ENCODE data around the gene SERPINA12.

The SERPINA12 gene

GRCh38 chr14:94544726-94545125 is 35.5 kb upstream of the SERPINA12 start:
- H3K4me3 ChIP-seq (ENCODE audit: low read depth, low read length), result no peak overlapping the region
- DNase-seq (ENCODE audit: low read depth, low spot score), result no peak
- TF ChIP-seq CTCF (IDR thresholded peaks at IDR 0.05; ENCODE audit: insufficient read depth, low read length, missing control alignments), result no peak
- CTCF ChIA-PET, result no interaction called here
- POLR2A ChIA-PET, result no interaction called here

- DNase-seq (ENCODE audit: low read depth, low spot score), result no peak
- no peak for TF ChIP-seq CTCF (IDR thresholded peaks at IDR 0.05; ENCODE audit: insufficient read depth, low read length, missing control alignments)
- ChIA-PET POLR2A (no interaction called here), CTCF (interaction anchor here (0.8 to 11.6 kb wide), 3 partner anchors 8 to 110 kb away, joined by 3 to 111 read pairs (median 8); no protein-coding TSS in a partner anchor)
- no peak overlapping the region for H3K4me3 ChIP-seq (ENCODE audit: low read depth, low read length)
These were observed 34.3 kb upstream of the SERPINA12 start for GRCh38 chr14:94543449-94544124.

- no peak for DNase-seq (ENCODE audit: low read depth, low spot score)
- CTCF ChIA-PET, result interaction anchor here (0.8 to 11.6 kb wide), 6 partner anchors 9 to 410 kb away, joined by 3 to 111 read pairs (median 6); no protein-coding TSS in a partner anchor
These were observed 33.7 kb upstream of the SERPINA12 start for GRCh38 chr14:94542811-94543440.

GRCh38 chr14:94542111-94542810 is 33.0 kb upstream of the SERPINA12 start:
- peak; percentile 9 for DNase-seq (ENCODE audit: low read depth, low spot score)
- TF ChIP-seq CTCF (IDR thresholded peaks at IDR 0.05; ENCODE audit: insufficient read depth, low read length, missing control alignments), result no peak
- POLR2A ChIA-PET, result no interaction called here
- H3K4me3 ChIP-seq (ENCODE audit: low read depth, low read length), result no peak overlapping the region
- CTCF ChIA-PET, result interaction anchor here (0.7 to 11.6 kb wide), 7 partner anchors 9 to 409 kb away, joined by 3 to 111 read pairs (median 4); no protein-coding TSS in a partner anchor

More at GRCh38 chr14:94542811-94543440, 33.7 kb upstream of the SERPINA12 start:
- POLR2A ChIA-PET, result no interaction called here
- no peak overlapping the region for H3K4me3 ChIP-seq (ENCODE audit: low read depth, low read length)
- TF ChIP-seq CTCF (IDR thresholded peaks at IDR 0.05; ENCODE audit: insufficient read depth, low read length, missing control alignments), result no peak

- ChIA-PET CTCF (interaction anchor here (0.7 to 11.6 kb wide), 9 partner anchors 10 to 891 kb away, joined by 3 to 111 read pairs (median 4); no protein-coding TSS in a partner anchor), POLR2A (interaction anchor here (1.1 kb wide), 1 partner anchor 61 kb away, joined by 4 read pairs; no protein-coding TSS in a partner anchor)
- H3K4me3 ChIP-seq (ENCODE audit: low read depth, low read length), result no peak overlapping the region
- TF ChIP-seq CTCF (IDR thresholded peaks at IDR 0.05; ENCODE audit: insufficient read depth, low read length, missing control alignments), result no peak
- no peak for DNase-seq (ENCODE audit: low read depth, low spot score)
These were observed 32.1 kb upstream of the SERPINA12 start for GRCh38 chr14:94541234-94541975.

Measured in AG04449 (cell line).